AG09309 (cell line): Measurements from ENCODE around the gene IFNA1.

Experiments
- DNase-seq: peaks from one replicate; pipeline ENCODE4 v3.0.0-alpha.2; 2010; ENCODE audit warnings: low read depth
- H3K4me3 ChIP-seq: 2 replicates; pipeline ENCODE4 v1.5.1; 2011; ENCODE audit warnings: mild to moderate bottlenecking, low read depth, low read length, moderate library complexity; ENCODE audit not compliant: control insufficient read depth
- CTCF ChIP-seq: IDR thresholded peaks from 2 replicates; pipeline ENCODE4 v1.5.1; 2011; ENCODE audit warnings: mild to moderate bottlenecking, low read depth, low read length, inconsistent platforms; ENCODE audit not compliant: insufficient read depth, control insufficient read depth; ENCODE audit errors: missing control alignments

Gene IFNA1

GRCh38 chr9:21440139-21440538 is at the start of gene IFNA1:
IFNA1 (plus strand) TSS chr9:21440439; CDS start chr9:21440508, 69 bp downstream.
- no peak for DNase-seq
- H3K4me3 ChIP-seq, result no peak within 1 kb of the TSS
- no peak for TF ChIP-seq CTCF

DNA sequence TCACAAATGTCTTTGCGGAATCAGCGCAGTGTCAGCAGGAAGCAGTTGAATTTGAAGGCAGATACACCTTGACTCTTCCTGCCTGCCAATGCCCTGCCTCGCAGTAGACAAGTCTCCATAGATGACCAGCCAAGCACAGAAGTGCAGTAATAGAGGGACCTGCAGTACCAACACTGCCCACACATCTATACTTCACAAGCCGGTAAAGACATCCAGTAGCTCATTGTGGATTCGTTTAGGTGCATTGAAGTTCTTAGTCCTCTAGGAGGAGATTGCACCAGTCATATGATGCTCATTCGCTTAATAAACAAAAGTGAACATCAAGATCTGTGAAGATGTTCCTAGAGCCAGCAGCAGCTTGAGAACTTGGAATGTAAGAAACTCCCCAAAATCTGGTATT is 48.0 kb upstream of the IFNA1 start:
- TF ChIP-seq CTCF, result peak; percentile 6
- H3K4me3 ChIP-seq, result no peak overlapping the region
- no peak for DNase-seq

GRCh38 chr9:21395778-21396717 is 44.2 kb upstream of the IFNA1 start:
- TF ChIP-seq CTCF, result peak; percentile 87
- peak overlapping the region; percentile 63 for H3K4me3 ChIP-seq
- DNase-seq, result no peak

DNA sequence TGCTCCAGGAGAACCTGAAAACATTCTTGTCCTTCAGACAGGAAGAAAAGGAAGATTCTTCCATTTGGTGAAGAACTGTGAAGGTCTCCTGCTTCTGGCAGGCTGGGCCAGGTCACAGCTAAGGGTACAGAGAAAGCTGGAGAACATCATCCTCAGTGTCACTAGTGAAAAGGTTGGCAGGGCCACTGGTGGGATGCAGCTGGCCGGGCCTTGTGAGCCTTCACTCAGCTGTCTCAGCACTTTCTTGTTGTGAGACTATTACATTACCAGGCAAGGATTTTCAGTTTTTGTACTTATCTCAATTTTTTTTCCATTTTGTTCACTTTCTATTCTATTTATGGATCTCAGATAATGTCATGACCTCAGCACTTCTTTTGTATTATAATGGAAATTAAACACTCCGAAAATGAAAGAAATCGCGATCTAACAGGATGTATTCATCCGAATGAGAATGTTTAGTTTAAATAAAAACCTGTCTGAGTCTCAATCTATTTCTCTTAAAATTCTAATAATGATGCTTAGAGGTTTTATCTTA is 41.2 kb upstream of the IFNA1 start:
- no peak for TF ChIP-seq CTCF
- H3K4me3 ChIP-seq, result no peak overlapping the region
- no peak for DNase-seq

DNA sequence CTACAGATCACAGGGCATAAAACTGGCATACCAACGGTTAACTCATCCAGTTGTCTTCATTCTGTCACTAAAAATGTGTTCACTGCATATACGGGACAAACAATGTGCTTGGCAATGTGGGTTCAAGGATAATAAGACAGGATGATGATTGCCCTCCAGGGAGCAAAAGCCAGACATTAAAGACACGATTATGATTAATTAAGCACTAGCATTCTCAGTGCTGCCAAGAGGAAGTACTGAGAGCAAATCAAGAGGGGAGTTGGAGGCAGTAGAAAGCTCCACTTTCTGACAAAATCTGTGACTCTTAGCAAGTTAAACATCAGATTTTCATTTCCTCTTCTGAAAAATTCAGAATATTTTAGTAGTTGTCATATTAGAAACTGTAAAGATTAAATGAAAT is 40.3 kb upstream of the IFNA1 start:
- no peak for TF ChIP-seq CTCF
- DNase-seq, result no peak

DNA sequence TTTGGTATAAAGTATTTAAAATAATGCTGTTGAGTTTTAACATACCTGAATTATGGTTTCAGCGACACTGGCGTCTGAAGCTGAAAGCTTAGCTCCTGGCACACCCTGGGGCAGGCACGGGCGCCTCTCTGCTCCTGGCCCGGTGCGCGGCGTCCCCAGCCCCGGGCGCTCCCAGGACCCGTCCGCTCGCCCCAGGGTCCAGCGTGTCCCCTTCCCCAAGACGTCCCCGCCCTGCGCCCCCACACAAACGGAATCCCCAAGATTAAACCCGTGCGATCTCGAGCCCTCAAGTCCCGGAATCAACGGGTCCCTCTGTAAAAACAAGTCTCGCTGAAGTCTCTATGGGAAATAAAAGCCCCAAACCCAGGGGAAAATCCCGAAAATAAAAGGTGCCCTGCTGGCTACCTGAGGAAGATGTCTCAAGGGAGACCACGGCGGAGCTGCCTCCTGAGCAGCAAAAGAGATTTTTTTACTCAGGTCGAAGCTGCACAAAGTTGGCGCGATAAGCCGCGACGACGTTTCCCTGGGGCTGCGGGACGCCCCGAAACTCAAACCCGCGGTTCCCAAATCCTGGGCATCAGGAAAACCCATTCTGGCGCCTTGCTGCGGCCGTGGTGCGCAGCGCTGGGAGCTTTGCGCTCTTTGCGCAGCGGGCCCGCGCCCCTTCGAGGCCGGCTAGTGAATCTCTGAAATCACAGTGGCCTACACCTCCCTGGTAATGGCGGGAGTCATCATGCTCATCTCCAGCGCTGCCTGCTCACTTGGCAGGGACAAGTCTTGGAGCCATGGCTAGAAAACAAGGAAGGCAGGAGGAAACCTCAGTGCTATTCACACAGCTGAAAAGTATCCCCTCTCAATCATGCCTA is 37.6 kb upstream of the IFNA1 start:
- DNase-seq, result no peak

More for the DNA sequence above, 40.3 kb upstream of the IFNA1 start:
- H3K4me3 ChIP-seq, result no peak overlapping the region

More for the DNA sequence above, 37.6 kb upstream of the IFNA1 start:
- TF ChIP-seq CTCF, result no peak
- peak overlapping the region; percentile 11 for H3K4me3 ChIP-seq
